Common myeloid progenitor, CD34-positive (primary cell): Measurements from ENCODE around the gene SEZ6.

Source experiments
- CTCF ChIA-PET: fragments of 350-600 bp; sonication (Branson Sonifier 250); formaldehyde crosslinking; loops from one replicate; lab custom pipeline; 2021; ENCODE audit warnings: antibody characterized with exemption; lab: Charles Lee
- POLR2A ChIA-PET: fragments of 350-600 bp; sonication (Branson Sonifier 250); formaldehyde crosslinking; loops from one replicate; lab custom pipeline; 2021; ENCODE audit warnings: antibody characterized with exemption; lab: Charles Lee
- DNase-seq, 3 donors: peaks; one replicate each; pipeline versions ENCODE4 v3.0.0 to v3.0.0-alpha.2; 2013
- H3K27ac ChIP-seq, 2 experiments: 1 replicate in 1 of 2; 2 replicates in 1 of 2; pipeline ENCODE4 v1.7.0; 2013; ENCODE audit warnings: inconsistent platforms in 2 of 2, low read length in 2 of 2, mild to moderate bottlenecking in 2 of 2, low read depth in 1 of 2, moderate library complexity in 1 of 2; ENCODE audit not compliant: severe bottlenecking in 2 of 2, insufficient read depth in 1 of 2, poor library complexity in 1 of 2
- H3K27me3 ChIP-seq, 5 experiments: replicated peaks in 2 of 5; 1 replicate in 3 of 5; 2 replicates in 2 of 5; pipeline versions ENCODE4 v1.6.1 to v1.7.0; 2013; ENCODE audit warnings: low read length in 4 of 5, mild to moderate bottlenecking in 2 of 5, moderate library complexity in 2 of 5, inconsistent platforms in 1 of 5; ENCODE audit not compliant: insufficient read depth in 5 of 5, control insufficient read depth in 4 of 5
- H3K36me3 ChIP-seq, 4 experiments: 1 replicate in 2 of 4; 2 replicates in 2 of 4; pipeline versions ENCODE4 v1.6.1 to v1.7.0; 2013; ENCODE audit warnings: low read length in 3 of 4, control low read depth in 1 of 4, mild to moderate bottlenecking in 1 of 4; ENCODE audit not compliant: control insufficient read depth in 4 of 4, insufficient read depth in 4 of 4
- H3K4me1 ChIP-seq, 4 experiments: 1 replicate in 3 of 4; 2 replicates in 1 of 4; pipeline versions ENCODE4 v1.6.1 to v1.7.1; 2013; ENCODE audit warnings: low read length in 3 of 4, mild to moderate bottlenecking in 3 of 4, control low read depth in 1 of 4, inconsistent platforms in 1 of 4, moderate library complexity in 1 of 4; ENCODE audit not compliant: control insufficient read depth in 4 of 4, insufficient read depth in 4 of 4; ENCODE audit errors: control extremely low read depth in 1 of 4
- H3K4me3 ChIP-seq, 7 experiments: 1 replicate in 4 of 7; 2 replicates in 3 of 7; pipeline versions ENCODE4 v1.5.1 to v1.7.0; 2013; ENCODE audit warnings: mild to moderate bottlenecking in 7 of 7, low read length in 6 of 7, moderate library complexity in 6 of 7, inconsistent platforms in 2 of 7, low read depth in 2 of 7, control low read depth in 1 of 7; ENCODE audit not compliant: insufficient read depth in 4 of 7, control insufficient read depth in 1 of 7; ENCODE audit errors: extremely low read depth in 1 of 7
- H3K9me3 ChIP-seq, 5 experiments: 1 replicate in 4 of 5; 2 replicates in 1 of 5; pipeline versions ENCODE4 v1.6.1 to v1.7.1; 2013; ENCODE audit warnings: low read length in 4 of 5, mild to moderate bottlenecking in 2 of 5, inconsistent platforms in 1 of 5, low read depth in 1 of 5, moderate library complexity in 1 of 5; ENCODE audit not compliant: control insufficient read depth in 4 of 5, insufficient read depth in 2 of 5; ENCODE audit errors: control extremely low read depth in 1 of 5
- WGBS: methylation state at CpG from one replicate; pipeline ENCODE4 v1.1.5; 2013; ENCODE audit not compliant: insufficient coverage; 5-methylcytosine and 5-hydroxymethylcytosine counted together

The SEZ6 gene

GRCh38 chr17:29048440-29049368 is 42.9 kb upstream of the SEZ6 start:
- ChIA-PET CTCF (interaction anchor here (1.1 to 1.5 kb wide), 4 partner anchors 10 to 25 kb away, joined by 3 to 4 read pairs (median 4); no protein-coding TSS in a partner anchor), POLR2A (no interaction called here)
- peaks cover 0 to 18% (median 0%) of the 10 kb centered on the region in 5 experiments for H3K27me3 ChIP-seq
- 91% methylated on average over 9 of the region's 10 CpGs for WGBS
- no peak overlapping the region for H3K27ac ChIP-seq
- no peaks in the 10 kb centered on the region for H3K4me1 ChIP-seq
- H3K36me3 ChIP-seq, result no peaks in the 10 kb centered on the region
- DNase-seq, result no peak
- H3K4me3 ChIP-seq, result no peak overlapping the region
- no peaks in the 10 kb centered on the region for H3K9me3 ChIP-seq

GRCh38 chr17:29046473-29046839 is 40.6 kb upstream of the SEZ6 start:
- Histone ChIP-seq H3K9me3 (no peaks in the 10 kb centered on the region), H3K4me3 (no peak overlapping the region), H3K27ac (no peak overlapping the region), H3K36me3 (no peaks in the 10 kb centered on the region), H3K27me3 (peaks cover 0 to 16% (median 0%) of the 10 kb centered on the region in 5 experiments), H3K4me1 (peaks cover 0 to 14% (median 12%) of the 10 kb centered on the region in 4 experiments)
- ChIA-PET CTCF (interaction anchor here (1.4 kb wide), 1 partner anchor 52 kb away, joined by 4 read pairs; no protein-coding TSS in a partner anchor), POLR2A (no interaction called here)
- WGBS, result 80% methylated on average over 2 of the region's 5 CpGs
- DNase-seq, result no peak

- H3K4me1 ChIP-seq, result peaks cover 0 to 14% (median 12%) of the 10 kb centered on the region in 4 experiments
- no peaks in the 10 kb centered on the region for H3K36me3 ChIP-seq
- H3K9me3 ChIP-seq, result no peaks in the 10 kb centered on the region
- no peak overlapping the region for H3K4me3 ChIP-seq
- H3K27me3 ChIP-seq, result peaks cover 0 to 14% (median 0%) of the 10 kb centered on the region in 5 experiments
- POLR2A ChIA-PET, result no interaction called here
- DNase-seq, result no peak
- WGBS, result 89% methylated on average over 6 of the region's 7 CpGs
- CTCF ChIA-PET, result interaction anchor here (1.4 kb wide), 1 partner anchor 52 kb away, joined by 4 read pairs; no protein-coding TSS in a partner anchor
- H3K27ac ChIP-seq, result no peak overlapping the region
These were observed 40.1 kb upstream of the SEZ6 start for GRCh38 chr17:29045734-29046472.

GRCh38 chr17:29045026-29045425 is 39.2 kb upstream of the SEZ6 start:
- Histone ChIP-seq H3K4me1 (peaks cover 0 to 14% (median 12%) of the 10 kb centered on the region in 4 experiments), H3K27ac (no peak overlapping the region), H3K36me3 (no peaks in the 10 kb centered on the region), H3K27me3 (peaks cover 0 to 13% (median 0%) of the 10 kb centered on the region in 5 experiments), H3K4me3 (no peak overlapping the region), H3K9me3 (no peaks in the 10 kb centered on the region)
- no peak for DNase-seq
- 100% methylated on average over 3 of the region's 4 CpGs for WGBS
- CTCF ChIA-PET, result interaction anchor here (1.0 kb wide), 1 partner anchor 11 kb away, joined by 4 read pairs; no protein-coding TSS in a partner anchor
- POLR2A ChIA-PET, result no interaction called here

GRCh38 chr17:29043539-29044145 is 37.8 kb upstream of the SEZ6 start:
- 100% methylated on average over 1 of the region's 3 CpGs for WGBS
- POLR2A ChIA-PET, result interaction anchor here (0.6 kb wide), 1 partner anchor 52 kb away, joined by 4 read pairs; no protein-coding TSS in a partner anchor
- DNase-seq, result no peak
- Histone ChIP-seq H3K9me3 (no peaks in the 10 kb centered on the region), H3K36me3 (no peaks in the 10 kb centered on the region), H3K27me3 (peaks cover 0 to 8% (median 2%) of the 10 kb centered on the region in 5 experiments), H3K27ac (no peak overlapping the region), H3K4me1 (peaks cover 0 to 14% (median 12%) of the 10 kb centered on the region in 4 experiments), H3K4me3 (no peak overlapping the region)
- CTCF ChIA-PET, result interaction anchor here (1.0 to 1.3 kb wide), 3 partner anchors 13 to 71 kb away, joined by 3 to 4 read pairs (median 3); no protein-coding TSS in a partner anchor

- ChIA-PET CTCF (interaction anchor here (1.0 kb wide), 1 partner anchor 29 kb away, joined by 3 read pairs; no protein-coding TSS in a partner anchor), POLR2A (interaction anchor here (0.6 kb wide), 1 partner anchor 51 kb away, joined by 4 read pairs; no protein-coding TSS in a partner anchor)
- Histone ChIP-seq H3K27me3 (peaks cover 0 to 8% (median 4%) of the 10 kb centered on the region in 5 experiments), H3K4me1 (peaks cover 0 to 14% (median 12%) of the 10 kb centered on the region in 4 experiments), H3K4me3 (peak within 1 kb of the TSS in 4 of 7 experiments; percentile 26 to 58 (median 42)), H3K27ac (no peak within 1 kb of the TSS), H3K9me3 (no peaks in the 10 kb centered on the region), H3K36me3 (no peaks in the 10 kb centered on the region)
- peak; percentile 51 to 72 (median 72) for DNase-seq
- WGBS, result 58% methylated on average over 12 of the region's 13 CpGs
These were observed 37.1 kb upstream of the SEZ6 start, which contains the start of gene PIPOX for GRCh38 chr17:29042679-29043538. TSS of gene PIPOX (plus strand) at chr17:29043141. CDS start at chr17:29043226, 85 bp downstream.
